Gastrocnemius medialis (tissue), 4 donors: ENCODE results near the gene LYL1. TPM values are rescaled to one million over a fixed set of nuclear protein-coding genes. Genes with fewer than 3 reads are reported as not detected.

Experiments used
- ATAC-seq, 2 donors: fragments of 150-250 bp; one replicate each; pipeline ENCODE4 v1.9.1; 2016
- DNase-seq, 2 donors: peaks; one replicate each; pipeline ENCODE4 v3.0.0-alpha.2; 2019
- H3K27ac ChIP-seq, 4 donors: fragments of 200-600 bp; sonication (generic); 1 replicate in 1 of 4; 2 replicates in 3 of 4; pipeline ENCODE4 v1.5.1; 2016 to 2018; ENCODE audit warnings: mild to moderate bottlenecking in 2 of 4, moderate library complexity in 1 of 4
- H3K27me3 ChIP-seq, 3 donors: fragments of 200-600 bp; sonication (generic) in 2 of 3; 1 replicate in 1 of 3; 2 replicates in 2 of 3; pipeline versions ENCODE4 v1.5.1 to v1.6.0; 2016 to 2019; ENCODE audit warnings: mild to moderate bottlenecking in 1 of 3, moderate library complexity in 1 of 3
- H3K36me3 ChIP-seq, 2 donors: fragments of 200-600 bp; sonication (generic) in 1 of 2; one replicate each; pipeline ENCODE4 v1.5.1; 2017 to 2018
- H3K4me1 ChIP-seq, 2 donors: fragments of 200-600 bp; sonication (generic) in 1 of 2; one replicate each; pipeline ENCODE4 v1.5.1; 2016 to 2017; ENCODE audit warnings: mild to moderate bottlenecking in 2 of 2
- H3K4me3 ChIP-seq, 4 donors: fragments of 200-600 bp; sonication (generic) in 3 of 4; 1 replicate in 1 of 4; 2 replicates in 3 of 4; pipeline ENCODE4 v1.5.1; 2016 to 2019; ENCODE audit warnings: mild to moderate bottlenecking in 2 of 4
- H3K9me3 ChIP-seq, 3 donors: fragments of 200-600 bp; sonication (generic) in 2 of 3; 1 replicate in 1 of 3; 2 replicates in 2 of 3; pipeline ENCODE4 v1.5.1; 2016 to 2019
- CTCF ChIP-seq, 5 experiments: fragments of 450-650 bp in 3 of 5; fragments of 200-600 bp in 2 of 5; sonication (generic) in 2 of 5; IDR thresholded peaks in 4 of 5; conservative IDR thresholded peaks in 1 of 5; 1 replicate in 4 of 5; 2 replicates in 1 of 5; pipeline ENCODE4 v1.5.1; 2016 to 2019; ENCODE audit warnings: antibody characterized with exemption in 5 of 5, mild to moderate bottlenecking in 3 of 5, moderate library complexity in 3 of 5
- POLR2A ChIP-seq, 2 donors: fragments of 450-650 bp; IDR thresholded peaks; one replicate each; pipeline ENCODE4 v1.6.1; 2017; ENCODE audit warnings: antibody characterized with exemption in 2 of 2, mild to moderate bottlenecking in 2 of 2, moderate library complexity in 2 of 2
- in situ Hi-C, 4 donors: fragments of 200-750 bp; cut with MboI; loops; one replicate each; pipeline versions ENCODE4 v1.15.0 to v1.8.0; 2017; ENCODE audit warnings: low sequenced_read_pairs in 4 of 4
- intact Hi-C: fragments of 100-400 bp; cut with DNase I; formaldehyde crosslinking; loops from one replicate; pipeline ENCODE4 v1.15.1; 2023; ENCODE audit warnings: low total_unique reads
- total RNA-seq, 4 donors: library from RNA; depleted of rRNA; stranded (reverse); fragments of >200 nt; gene quantifications; one replicate each; pipeline versions ENCODE4 v1.1.0 to v1.2.3, GENCODE V29; 2016

LYL1 gene
- total RNA-seq, 4 donors from 2014 or later: 2.6 to 5.0 (median 3.1) TPM

- no peak for DNase-seq
- intact Hi-C loops (no loop called here), in situ Hi-C loops (no loop called here)
- Histone ChIP-seq H3K27me3 (no peaks in the 10 kb centered on the region), H3K36me3 (peaks cover 0 to 44% of the 10 kb centered on the region in 2 donors), H3K9me3 (no peaks in the 10 kb centered on the region), H3K4me1 (peaks cover 0 to 13% of the 10 kb centered on the region in 2 donors), H3K4me3 (no peak overlapping the region), H3K27ac (peak overlapping the region in 3 of 4 donors; percentile 31 to 74 (median 62))
- no peak for TF ChIP-seq POLR2A (IDR thresholded peaks at IDR 0.05)
- TF ChIP-seq CTCF (IDR thresholded peaks at IDR 0.05 in 4 of 5, conservative IDR thresholded peaks at IDR 0.05 in 1 of 5): no peak
- no peak for ATAC-seq
Observed at GRCh38 chr19:13135068-13136062, 32.7 kb upstream of the LYL1 start.

GRCh38 chr19:13134626-13135025 lies 32.0 kb upstream of the LYL1 start:
- intact Hi-C loops: no loop called here
- in situ Hi-C loops: no loop called here
- Histone ChIP-seq H3K27me3 (no peaks in the 10 kb centered on the region), H3K36me3 (peaks cover 0 to 41% of the 10 kb centered on the region in 2 donors), H3K9me3 (no peaks in the 10 kb centered on the region), H3K4me3 (no peak overlapping the region), H3K4me1 (peaks cover 0 to 13% of the 10 kb centered on the region in 2 donors), H3K27ac (peak overlapping the region in 3 of 4 donors; percentile 31 to 74 (median 62))
- TF ChIP-seq CTCF (IDR thresholded peaks at IDR 0.05 in 4 of 5, conservative IDR thresholded peaks at IDR 0.05 in 1 of 5) (no peak), POLR2A (IDR thresholded peaks at IDR 0.05) (no peak)
- peak; percentile 63 to 71 for DNase-seq
- ATAC-seq: peak; percentile 92 to 97

GRCh38 chr19:13133241-13133870 lies 30.7 kb upstream of the LYL1 start:
- H3K27ac ChIP-seq: peak overlapping the region in 3 of 4 donors; percentile 38 to 62 (median 48)
- in situ Hi-C loops (no loop called here), intact Hi-C loops (no loop called here)
- no peak for TF ChIP-seq CTCF (IDR thresholded peaks at IDR 0.05 in 4 of 5, conservative IDR thresholded peaks at IDR 0.05 in 1 of 5)
- TF ChIP-seq POLR2A (IDR thresholded peaks at IDR 0.05): no peak
- no peak overlapping the region for H3K4me3 ChIP-seq
- no peaks in the 10 kb centered on the region for H3K27me3 ChIP-seq
- peaks cover 0 to 13% of the 10 kb centered on the region in 2 donors for H3K4me1 ChIP-seq
- no peak for DNase-seq
- no peak for ATAC-seq
- H3K9me3 ChIP-seq: no peaks in the 10 kb centered on the region
- H3K36me3 ChIP-seq: peaks cover 0 to 32% of the 10 kb centered on the region in 2 donors

GRCh38 chr19:13132471-13133180 lies 30.0 kb upstream of the LYL1 start:
- Histone ChIP-seq H3K27ac (peak overlapping the region in 3 of 4 donors; percentile 38 to 62 (median 48)), H3K4me3 (no peak overlapping the region), H3K4me1 (peaks cover 0 to 16% of the 10 kb centered on the region in 2 donors), H3K36me3 (peaks cover 0 to 25% of the 10 kb centered on the region in 2 donors), H3K27me3 (no peaks in the 10 kb centered on the region), H3K9me3 (no peaks in the 10 kb centered on the region)
- in situ Hi-C loops: no loop called here
- TF ChIP-seq POLR2A (IDR thresholded peaks at IDR 0.05): no peak
- no peak for TF ChIP-seq CTCF (IDR thresholded peaks at IDR 0.05 in 4 of 5, conservative IDR thresholded peaks at IDR 0.05 in 1 of 5)
- ATAC-seq (no peak), DNase-seq (no peak)
- intact Hi-C loops: no loop called here
